H1 (cell line): ENCODE measurements around the gene PNMA6E. TPM values are rescaled to one million over a fixed set of nuclear protein-coding genes. Genes with fewer than 3 reads are reported as not detected.

ENCODE experiments used
- SAP30 ChIP-seq: fragments of 300-600 bp; sonication (generic); IDR thresholded peaks from 2 replicates; pipeline ENCODE4 v1.7.1; 2012; ENCODE audit warnings: low read length, moderate library complexity, mild to moderate bottlenecking, inconsistent platforms; ENCODE audit not compliant: insufficient read depth, insufficient replicate concordance
- TAF1 ChIP-seq: IDR thresholded peaks from 2 replicates; pipeline ENCODE4 v1.6.1; 2011; ENCODE audit warnings: mild to moderate bottlenecking, low read depth, low read length
- TBP ChIP-seq: IDR thresholded peaks from 2 replicates; pipeline ENCODE4 v1.6.1; 2011; ENCODE audit warnings: low read depth, low read length, improper control_type of control experiment
- polyA plus RNA-seq, 7 experiments: library from polyadenylated mRNA; depleted of rRNA in 3 of 7; stranded (reverse) in 5 of 7; unstranded in 2 of 7; fragments of >200 nt in 5 of 7; fragments of 200-250 nt in 2 of 7; gene quantifications; 1 replicate in 5 of 7; 2 replicates in 1 of 7; 4 replicates in 1 of 7; pipeline versions ENCODE4 v1.2.1 to v1.2.3, GENCODE V29; 2011 to 2013; ENCODE audit warnings: missing spikeins in 2 of 7, mixed read lengths in 2 of 7
- total RNA-seq: library from RNA; stranded (reverse); fragmentation: NEBNext Ultra II Directional; extraction: Animal tissue kit (Norgen Biotek cat#: 25700); gene quantifications from 2 replicates; pipeline ENCODE4 v1.2.1, GENCODE V29; 2021

PNMA6E gene
- total and polyA plus RNA-seq, 2 of the 8 experiments (the other 6 are each of a cell fraction or from before 2014, with no cell fraction given), result not detected

DNA sequence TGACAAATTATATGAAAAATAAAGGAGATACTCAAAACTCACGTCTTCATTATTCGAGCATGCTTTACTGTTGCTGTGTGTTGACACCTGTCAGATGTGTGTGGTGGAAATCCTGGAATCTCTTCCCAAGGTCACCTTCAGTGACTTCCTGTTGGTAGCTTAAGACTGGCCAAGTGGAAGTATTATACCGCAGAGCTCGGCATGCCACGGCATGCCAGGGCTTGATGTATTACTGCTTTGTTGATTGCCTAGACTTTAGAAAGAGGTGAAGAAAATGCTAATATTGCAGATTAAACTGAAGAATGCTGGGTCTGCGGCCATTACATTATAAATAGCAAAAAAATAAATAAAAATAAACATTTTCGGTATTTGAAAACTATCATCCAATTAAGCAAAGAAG is 40.1 kb upstream of the PNMA6E start (continued):
- no peak for TF ChIP-seq SAP30
- TF ChIP-seq TAF1, result no peak
- TF ChIP-seq TBP, result no peak
- TF ChIP-seq, all 59 proteins: peak for 0
